ENCODE measurements around the gene BIRC5.

GRCh38 chr17:78175643-78175981 is 38.4 kb upstream of the BIRC5 start:
- TF ChIP-seq GATA2 (IDR thresholded peaks at IDR 0.05; ENCODE audit: low read depth, low read length) (no peak), GATA3 (IDR thresholded peaks at IDR 0.05; ENCODE audit: low read depth, low read length) (no peak)
